Suppressor macrophage treated with lipopolysaccharide for 1 hour (primary cell): ENCODE results near the gene VWF.

Experiments
- DNase-seq, 3 donors: peaks; one replicate each; pipeline ENCODE4 v3.0.0-alpha.2; 2020 to 2022

Gene VWF

DNA sequence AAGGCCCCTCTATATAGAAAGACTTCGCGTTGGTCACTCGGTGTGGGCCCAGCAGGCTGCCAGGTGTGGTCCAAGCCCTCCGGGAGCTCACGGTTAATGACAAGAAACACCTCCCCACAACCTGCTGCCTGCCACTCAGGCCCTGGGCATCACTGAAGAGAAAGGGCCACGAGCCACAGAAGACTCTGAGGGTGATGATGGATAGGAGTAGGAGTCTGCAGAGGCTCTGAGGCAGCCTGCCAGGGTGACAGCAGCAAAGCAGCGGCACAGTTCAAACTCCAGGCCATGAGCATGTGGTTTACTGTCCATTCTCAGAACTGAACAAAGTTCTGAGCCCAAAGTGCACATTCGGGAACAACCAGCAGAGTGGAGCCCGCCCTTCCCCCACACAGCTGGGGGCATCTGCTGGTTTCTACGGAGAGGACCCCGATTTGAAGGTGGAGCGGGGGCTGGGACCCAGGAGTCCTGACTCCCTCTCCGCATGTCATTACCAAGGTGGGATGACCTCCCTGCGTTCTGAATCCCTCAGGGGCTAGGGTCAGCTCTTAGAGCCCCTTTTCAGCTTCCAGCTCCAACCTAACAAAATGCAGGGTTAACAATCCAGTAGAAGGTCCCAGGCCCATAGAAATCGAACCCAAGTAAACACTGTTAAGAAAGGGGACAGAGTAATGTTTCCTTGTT lies 65.8 kb downstream of the VWF start:
- no peak for DNase-seq

- DNase-seq: no peak
These were observed 66.8 kb downstream of the VWF start for GRCh38 chr12:6057700-6058099.

- no peak for DNase-seq
These were observed 67.8 kb downstream of the VWF start for GRCh38 chr12:6056406-6057240.

DNA sequence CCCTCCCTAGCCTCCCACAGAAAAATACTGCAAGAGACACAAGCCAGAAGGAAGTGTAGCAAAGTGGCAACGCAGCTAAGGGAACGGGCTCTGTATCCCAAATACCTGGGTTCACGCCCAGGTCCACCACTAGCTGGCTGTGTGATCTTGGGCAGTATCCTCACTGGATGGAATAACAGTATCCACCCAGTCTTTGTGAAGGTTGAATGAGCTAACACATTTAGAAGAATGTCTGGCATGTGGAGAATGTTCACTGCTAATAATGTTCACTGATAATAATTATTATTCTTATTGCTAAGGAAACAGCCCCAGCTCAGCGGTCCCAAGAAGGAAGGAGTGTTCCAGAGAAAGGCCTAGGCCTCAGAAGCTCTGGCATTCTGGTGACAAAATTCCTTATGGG lies 70.9 kb downstream of the VWF start:
- no peak for DNase-seq

GRCh38 chr12:6052940-6053329 lies 71.5 kb downstream of the VWF start:
- no peak for DNase-seq

DNA sequence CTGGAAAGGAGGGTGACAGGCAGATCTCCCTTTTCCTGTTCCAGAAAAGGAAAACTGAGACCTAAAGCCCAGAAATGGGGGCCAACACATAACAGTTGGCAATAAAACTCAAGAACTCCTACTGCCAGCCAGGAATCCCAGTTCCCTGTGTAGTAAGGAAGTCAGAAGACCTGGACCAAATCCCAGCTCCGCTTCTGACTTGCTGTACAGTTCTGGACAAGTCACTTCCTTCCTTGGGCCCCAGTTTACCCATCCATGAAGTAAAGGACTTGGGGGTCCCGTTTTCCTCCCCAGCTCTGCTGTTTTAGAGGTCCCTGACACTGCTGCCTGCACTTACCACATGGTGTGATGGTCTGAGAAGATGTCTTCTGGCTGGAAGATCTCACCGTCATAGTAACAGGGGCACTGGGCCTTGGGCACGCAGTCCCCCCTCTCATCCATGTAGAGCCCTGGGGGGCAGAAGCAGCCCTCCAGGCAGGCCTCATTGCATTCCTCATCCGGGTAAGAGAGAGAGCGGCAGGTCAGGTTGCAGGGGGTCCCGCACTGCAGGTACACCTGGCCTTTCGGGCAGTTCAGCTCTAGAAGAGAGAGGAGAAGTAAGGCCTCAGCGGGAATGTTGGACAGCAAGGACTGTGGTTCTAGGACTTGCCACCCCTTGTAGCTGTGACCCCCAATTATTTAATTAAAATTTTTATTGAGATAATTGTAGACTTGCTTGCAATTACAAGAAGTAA lies 72.1 kb downstream of the VWF start:
- DNase-seq: no peak

DNA sequence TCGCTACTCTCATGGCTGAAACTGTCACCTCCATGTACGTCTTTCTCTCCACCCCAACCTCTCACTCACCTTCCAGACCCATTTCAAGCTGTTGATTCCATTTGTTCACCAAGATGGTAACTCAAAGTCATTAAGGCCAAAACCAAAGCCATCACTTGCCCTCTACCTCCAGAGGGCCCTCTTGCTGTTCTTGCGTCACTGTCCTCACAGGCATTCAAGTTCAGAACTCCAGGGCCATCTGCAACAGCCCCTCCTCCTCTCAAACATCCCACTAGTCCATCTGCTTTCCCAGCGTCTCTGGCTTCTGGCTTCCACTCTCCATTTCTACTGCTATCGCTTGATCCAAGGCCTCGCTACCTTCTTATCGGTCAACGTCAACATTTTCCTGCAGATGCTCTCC lies 74.5 kb downstream of the VWF start:
- DNase-seq: no peak

DNA sequence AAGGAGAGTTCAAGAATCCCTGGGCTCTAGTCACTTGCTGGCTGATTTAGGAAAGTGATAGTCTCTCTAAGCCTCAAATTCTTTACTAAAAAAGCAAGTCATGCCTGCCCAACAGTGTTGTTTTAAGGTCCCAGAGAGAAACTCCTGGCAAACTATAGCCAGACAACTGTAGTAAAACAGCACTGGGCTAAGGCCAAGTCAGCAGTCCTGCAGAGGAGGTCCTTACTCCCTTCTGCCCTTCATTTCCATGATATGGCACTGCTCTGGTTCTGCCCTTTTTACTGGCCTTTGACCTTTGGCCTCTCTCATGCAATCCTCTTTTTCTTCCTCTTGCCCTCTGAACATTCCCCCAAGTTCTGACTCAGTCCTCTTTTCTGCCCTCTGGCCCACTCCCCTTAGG lies 74.9 kb downstream of the VWF start:
- no peak for DNase-seq

DNA sequence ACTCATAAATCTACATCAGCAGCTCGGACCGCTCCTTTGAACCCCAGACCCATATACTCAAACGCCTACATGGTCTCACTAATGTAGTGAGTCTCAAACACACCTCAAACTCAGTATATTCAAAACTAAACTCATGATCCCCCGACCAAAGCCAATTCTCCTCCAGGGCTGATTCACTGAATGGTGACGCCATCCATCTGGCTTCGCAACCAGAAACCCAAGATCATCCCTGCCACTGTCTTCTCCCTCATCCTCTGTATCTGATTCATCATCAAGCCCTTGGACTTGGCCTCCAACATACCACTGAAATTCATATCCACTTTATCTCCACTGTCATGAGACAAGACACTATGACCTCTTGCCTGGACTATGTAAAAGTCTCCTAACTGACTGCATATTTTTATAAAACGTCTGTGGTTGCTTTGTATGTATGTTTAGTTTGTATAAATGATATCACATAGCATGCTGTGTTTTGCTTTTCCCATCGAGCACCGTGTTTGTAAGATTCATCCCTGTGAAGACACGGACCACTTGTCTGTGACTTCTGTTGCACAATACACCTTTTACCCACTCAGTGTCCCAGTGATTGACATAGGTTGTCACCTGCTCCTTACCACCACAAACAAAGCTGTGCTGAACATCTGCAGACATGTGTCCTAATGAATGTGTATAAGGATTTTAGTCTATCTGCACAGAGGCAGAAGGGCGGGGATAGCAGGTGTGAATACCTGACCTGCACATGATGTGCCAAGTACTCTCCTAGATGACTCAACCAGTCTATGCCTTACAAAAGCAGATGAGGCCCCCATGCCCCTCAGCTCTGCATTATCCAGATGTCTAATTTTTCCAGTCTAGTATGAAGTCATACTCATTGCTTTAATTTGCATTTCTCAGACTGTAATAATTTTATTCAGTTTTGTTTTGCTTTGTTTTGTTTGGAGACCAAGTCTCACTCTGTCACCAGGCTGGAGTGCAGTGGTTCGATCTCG lies 76.9 kb downstream of the VWF start:
- DNase-seq: peak; percentile 38 to 53 (median 46)

- DNase-seq: no peak
These were observed 77.8 kb downstream of the VWF start for GRCh38 chr12:6046511-6047180.

DNA sequence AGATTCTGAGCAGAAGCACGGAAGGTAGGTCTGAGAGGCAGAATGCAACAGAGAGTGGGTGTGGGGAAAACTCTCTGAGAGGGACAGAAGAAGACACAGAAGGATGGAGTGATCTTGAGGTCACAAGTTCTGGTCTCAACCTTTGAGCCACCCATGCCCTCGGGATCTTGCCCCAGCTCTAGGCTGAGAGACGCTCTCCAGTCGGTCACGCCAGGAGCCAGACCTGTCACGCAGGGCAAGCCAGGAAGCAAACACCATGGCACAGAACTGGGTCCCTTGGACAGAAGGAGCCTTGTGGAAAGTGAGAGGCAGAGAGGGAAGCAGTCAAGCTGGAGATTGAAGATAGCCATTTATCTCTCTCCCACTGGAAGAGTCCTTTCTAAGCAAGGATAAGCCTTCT lies 79.0 kb downstream of the VWF start:
- no peak for DNase-seq

GRCh38 chr12:6044082-6044481 lies 80.4 kb downstream of the VWF start:
- DNase-seq: no peak

- DNase-seq: no peak
These were observed 82.0 kb downstream of the VWF start for GRCh38 chr12:6042446-6042845.

DNA sequence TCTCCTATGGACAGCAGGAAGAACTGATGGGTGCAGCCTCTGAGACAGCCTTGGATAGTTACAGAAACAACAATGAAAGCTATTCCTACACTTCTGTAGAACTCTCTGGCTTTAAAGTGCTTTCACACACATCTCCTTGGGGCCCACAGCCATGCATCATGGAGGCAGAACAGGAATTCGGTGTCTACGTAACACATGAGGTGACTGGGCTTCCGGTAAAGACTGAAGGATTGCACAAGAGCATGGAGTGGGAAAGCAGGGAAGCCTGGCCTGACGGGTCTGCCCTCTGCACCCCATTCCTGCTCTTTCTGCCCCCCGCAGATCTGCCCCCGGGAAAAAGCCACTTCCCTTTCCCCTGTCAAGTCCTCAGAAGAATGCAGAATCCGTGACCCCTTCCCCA lies 82.6 kb downstream of the VWF start:
- DNase-seq: peak; percentile 19 to 23 (median 20)

- peak; percentile 21 to 39 (median 26) for DNase-seq
These were observed 83.7 kb downstream of the VWF start for GRCh38 chr12:6040815-6041214.

GRCh38 chr12:6039894-6040601 lies 84.4 kb downstream of the VWF start:
- DNase-seq: peak; percentile 70 to 82 (median 77)

DNA sequence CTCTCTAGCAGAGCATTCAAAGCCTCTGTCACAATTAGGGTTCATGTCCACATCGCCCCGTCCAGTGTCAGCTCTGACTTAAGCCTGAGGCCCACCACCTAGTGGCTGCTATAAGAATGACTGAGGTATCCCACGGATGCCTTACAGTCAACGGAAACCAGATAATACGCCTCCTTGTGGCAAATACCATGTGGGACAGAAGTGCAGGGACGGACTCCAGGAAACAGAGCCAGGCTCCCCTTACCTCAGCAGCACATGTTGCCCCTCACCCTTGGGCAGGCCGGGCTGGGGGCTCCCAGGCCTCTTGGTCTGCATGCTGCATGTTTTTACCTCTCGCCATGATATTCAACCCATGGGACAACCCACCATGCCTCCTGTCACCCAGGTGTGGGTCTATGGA lies 86.3 kb downstream of the VWF start:
- peak; percentile 89 to 93 (median 89) for DNase-seq

DNA sequence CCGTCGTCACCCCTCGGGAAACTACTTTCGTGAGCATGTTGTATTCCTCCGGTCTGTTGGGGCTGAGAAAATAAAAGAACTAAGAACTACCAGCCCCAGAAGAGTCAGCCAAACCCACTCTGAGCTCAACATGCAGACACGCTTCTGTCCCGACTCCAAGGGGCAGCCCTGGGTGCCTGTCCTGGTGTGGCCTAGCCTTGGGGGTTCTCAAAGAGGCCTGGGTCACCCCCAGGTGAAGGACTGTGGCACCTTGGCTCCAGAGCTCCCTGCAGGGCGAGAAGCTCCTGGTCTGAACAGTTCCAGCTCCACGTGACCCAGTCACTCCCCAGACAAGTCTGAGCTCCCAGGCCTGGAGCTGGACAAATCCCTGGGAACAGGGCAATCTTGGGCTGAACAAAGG lies 87.0 kb downstream of the VWF start:
- no peak for DNase-seq

DNA sequence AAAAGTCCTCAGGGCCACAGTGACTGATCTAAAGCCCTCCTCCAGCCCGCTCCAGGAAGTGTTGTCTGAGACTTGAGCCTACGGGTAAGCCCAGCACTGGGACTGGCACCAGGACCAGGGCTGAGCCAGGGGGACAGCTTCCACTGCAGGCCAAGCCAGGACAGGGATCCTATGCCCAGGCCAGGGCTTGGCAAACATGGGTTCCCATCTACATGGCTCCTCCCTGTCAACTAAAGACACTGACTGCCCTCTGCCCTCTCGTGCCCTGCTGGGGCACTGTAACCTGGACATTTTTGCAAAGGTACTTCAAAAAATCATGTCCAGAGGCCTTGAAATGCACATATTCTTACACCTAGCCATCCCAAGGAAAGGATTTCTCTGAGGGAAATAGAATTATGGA lies 88.0 kb downstream of the VWF start:
- DNase-seq: no peak

GRCh38 chr12:6034596-6034995 lies 89.9 kb downstream of the VWF start:
- DNase-seq: no peak

DNA sequence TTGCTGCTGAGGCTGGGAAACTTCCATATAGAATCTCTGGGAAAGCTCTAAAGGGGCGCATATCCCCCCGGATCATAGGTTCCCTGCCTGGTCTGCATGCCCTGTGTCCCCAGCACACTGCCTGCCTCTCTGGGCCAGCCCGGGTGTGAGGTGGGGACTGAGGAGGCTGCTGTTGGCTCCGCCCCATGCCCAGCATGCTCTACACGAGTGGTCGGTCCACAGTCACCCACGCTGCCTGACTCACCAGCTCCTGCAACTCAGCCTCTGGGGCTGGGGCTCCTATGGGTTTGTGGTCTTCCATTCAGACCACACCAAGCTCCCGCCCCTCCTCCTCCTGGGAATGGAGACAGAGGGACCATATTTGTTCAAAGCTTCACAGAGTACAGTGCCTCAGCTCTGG lies 90.9 kb downstream of the VWF start:
- DNase-seq: peak in 1 of 3 donors; percentile 17
